CD4-positive, alpha-beta T cell treated with Interleukin-10 for 1 hour (primary cell): ENCODE data around the gene PIMREG.

Experiments
- DNase-seq: peaks from one replicate; pipeline ENCODE4 v3.0.0-alpha.2; 2020

Gene PIMREG

DNA sequence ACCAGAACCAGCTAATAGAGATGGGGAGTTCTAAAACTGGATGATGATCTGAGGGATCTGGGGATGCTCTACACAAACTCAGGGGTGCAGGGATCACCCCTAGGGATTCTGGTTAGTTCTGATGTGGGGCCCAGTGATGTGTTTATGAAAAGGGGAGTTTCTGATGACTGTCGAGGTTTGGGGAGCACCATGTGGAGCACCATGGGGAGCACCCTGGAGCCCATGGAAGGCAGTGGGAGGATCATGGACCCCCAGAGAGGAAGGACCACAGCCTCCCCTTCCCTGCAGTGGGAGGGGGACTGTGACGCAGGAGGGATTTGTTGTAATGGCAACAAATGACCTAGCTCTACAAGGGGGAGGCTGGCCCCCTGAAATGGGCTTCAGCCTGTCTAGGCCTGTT is 18.4 kb downstream of the PIMREG start:
- DNase-seq, result no peak

DNA sequence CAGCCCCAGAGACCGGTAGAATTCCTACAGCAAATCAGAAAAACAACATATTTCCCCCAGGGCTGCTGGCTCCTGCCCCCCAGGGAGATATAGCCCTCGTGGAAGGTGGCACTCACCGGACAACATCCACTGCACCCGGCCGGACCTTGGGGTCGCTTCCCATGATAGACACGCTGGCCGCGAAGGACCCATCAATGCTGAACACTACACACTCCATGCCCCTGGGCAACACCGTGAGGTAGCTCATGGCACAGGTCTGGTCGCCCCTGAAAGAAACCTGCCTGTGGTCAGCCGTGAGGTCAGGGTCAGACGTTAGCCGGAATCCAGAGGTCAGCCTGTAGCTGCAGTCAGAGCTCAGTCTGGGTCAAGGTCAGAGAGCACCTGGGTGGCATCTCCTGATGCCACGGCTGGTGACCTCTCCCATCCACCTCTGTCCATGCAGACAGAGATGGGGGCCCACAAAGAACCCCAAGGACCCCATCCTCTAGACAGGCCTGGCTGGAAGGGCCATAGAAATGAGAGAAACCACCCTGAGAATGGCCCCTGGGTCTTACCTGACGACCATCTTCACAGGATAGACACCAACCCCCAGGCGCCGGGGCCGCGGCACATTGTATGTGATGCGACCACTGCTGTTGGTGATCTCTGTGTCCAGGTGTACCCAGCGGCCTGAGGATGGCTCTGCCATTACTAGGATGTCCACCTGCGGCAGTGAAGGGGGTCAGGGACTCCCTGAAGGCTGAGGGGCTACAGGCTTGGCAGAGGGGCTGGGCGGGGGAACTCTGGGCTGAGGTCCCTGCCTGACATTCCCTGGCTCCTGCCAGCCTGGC is 19.6 kb downstream of the PIMREG start:
- no peak for DNase-seq

DNA sequence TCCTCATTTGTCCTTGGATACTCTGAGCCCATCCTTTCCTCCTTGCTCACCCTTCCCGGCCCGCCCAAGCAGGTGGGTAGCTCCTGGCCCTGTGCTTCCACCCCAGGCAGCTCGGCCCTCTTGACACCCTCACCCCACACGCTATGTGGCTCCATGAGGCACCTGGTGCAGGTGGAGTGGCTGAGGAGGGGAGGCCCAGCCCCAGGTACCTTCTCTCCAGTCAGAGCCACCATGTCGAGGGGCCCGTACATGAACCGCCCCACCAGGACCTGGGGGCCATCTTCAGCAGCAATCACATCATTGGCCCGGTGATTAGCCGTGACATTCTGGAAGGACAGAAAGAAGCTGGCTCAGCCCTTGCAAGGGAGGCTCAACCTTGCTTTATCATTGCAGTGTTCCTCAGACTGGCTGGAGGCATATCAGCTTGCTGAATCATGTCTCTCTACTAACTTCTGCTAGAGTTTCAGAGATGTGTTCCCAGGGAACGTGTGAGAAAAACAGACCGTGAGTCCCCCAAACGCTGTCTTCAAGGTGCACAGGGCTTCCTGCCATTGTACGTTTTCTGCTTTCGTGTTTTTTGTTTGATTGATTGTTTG is 20.3 kb downstream of the PIMREG start:
- no peak for DNase-seq

DNA sequence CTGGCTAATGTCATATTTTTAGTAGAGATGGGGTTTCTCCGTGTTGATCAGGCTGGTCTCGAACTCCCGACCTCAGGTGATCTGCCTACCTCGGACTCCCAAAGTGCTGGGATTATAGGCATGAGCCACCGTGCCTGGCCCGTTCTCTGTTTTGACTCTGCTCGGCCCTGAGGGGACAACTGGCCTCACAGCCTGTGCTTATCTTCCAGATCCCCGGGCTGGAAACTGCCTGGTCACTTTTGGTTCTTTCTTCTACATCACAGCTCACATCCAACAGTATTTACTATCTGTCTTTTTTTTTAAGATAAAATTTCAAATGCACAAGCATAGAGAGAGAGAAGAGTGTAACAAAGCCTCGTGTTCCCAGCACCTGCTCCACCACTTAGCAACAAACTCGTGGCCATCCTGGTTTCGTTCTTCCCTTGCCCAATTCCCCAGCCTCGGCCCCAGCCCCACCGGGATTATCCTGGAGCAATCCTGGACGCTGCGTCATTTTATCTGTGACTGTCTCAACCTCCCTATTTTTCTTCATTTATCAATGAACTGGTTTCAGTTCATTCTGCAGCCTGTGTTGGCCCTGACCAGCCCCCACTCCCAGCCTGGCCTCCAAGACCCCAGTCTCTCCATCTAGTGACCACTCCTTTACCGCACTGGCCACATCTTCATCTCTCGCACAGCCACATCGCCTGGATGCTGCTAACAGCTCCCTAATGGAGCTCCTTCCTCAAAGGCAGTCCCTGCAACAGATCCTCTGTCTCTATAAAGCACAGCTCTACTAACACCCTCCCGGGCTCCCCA is 21.1 kb downstream of the PIMREG start:
- DNase-seq, result no peak

DNA sequence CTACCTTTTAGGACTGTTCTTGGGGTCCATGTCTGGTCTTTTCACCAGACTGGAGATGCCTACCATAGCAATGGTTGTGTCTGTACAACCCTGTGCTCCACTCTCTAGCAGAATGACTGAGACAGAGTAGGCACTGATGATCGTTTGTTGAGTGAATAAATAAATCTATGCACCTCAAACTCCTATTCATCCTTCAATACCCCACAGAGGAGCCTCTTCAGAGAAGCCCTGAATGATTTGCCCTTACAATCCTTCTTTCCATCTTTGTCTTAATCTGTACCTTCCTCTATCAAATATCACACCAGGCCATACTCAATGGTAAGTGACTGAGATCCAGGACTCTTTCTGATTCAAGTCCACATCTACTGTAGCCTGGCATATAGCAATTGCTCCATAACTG is 23.3 kb downstream of the PIMREG start:
- no peak for DNase-seq

DNA sequence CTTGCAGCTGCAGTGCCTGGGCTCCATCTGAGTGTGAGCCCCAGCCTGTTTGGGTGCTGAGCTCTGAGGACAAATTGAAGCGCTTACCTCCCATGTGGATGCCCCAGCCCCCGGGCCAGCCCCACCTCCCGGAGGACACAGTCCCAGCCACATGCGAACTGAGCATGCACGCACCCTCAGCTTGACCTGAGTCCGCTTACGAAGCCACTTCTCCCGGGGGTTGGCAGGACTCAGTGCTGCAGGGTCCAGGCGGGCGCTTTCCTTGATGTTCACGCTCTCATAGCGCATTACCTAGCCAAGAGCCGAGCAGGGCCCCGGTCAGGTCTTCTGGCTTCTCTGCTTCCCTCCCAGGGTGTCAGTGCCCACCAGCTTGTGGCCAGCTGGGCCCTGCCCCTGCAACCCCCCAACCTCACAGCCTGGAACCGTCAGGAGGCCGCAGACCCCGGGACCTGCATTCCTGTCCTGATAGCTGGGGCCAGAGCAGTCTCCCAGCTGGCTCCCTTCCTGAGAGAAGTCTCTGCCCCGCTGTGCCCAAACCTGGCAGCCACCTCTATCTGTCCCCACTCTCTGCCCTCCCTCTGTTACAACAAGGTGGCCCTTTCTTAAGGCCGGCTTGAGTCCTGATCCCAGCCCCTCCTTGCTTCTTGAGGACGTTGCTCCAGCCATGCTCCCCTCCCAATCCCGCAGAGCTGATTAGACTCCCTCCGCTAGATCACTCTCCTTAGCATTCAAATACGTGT is 24.0 kb downstream of the PIMREG start:
- DNase-seq, result no peak

DNA sequence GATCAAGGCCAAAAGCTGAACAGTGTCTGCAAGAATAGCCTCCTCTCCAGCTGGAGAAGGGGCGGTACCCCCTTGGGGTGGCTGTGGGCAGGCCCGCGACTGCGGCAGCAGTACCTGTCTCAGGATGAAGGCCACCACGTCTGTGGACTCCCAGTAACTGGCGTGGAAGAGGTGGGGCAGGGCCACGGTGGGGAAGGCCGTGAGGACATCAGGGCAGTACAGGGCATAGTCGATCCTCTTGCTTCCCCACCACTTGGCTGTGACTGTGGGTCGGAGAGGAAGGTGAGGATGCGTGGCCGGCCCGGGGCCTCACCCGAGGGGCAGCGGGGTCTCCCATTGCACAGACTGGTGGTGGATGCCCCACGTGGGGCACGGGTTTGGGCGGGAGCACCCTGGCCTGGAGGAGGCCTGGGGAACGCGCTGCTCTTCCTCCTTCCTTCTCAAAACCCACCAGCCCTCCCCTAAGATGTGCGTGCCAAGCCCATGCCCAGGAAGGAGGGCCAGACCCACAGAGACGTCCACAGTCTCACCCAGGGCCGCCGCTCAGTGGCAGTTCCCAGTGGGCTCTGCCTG is 26.0 kb downstream of the PIMREG start:
- DNase-seq, result no peak

DNA sequence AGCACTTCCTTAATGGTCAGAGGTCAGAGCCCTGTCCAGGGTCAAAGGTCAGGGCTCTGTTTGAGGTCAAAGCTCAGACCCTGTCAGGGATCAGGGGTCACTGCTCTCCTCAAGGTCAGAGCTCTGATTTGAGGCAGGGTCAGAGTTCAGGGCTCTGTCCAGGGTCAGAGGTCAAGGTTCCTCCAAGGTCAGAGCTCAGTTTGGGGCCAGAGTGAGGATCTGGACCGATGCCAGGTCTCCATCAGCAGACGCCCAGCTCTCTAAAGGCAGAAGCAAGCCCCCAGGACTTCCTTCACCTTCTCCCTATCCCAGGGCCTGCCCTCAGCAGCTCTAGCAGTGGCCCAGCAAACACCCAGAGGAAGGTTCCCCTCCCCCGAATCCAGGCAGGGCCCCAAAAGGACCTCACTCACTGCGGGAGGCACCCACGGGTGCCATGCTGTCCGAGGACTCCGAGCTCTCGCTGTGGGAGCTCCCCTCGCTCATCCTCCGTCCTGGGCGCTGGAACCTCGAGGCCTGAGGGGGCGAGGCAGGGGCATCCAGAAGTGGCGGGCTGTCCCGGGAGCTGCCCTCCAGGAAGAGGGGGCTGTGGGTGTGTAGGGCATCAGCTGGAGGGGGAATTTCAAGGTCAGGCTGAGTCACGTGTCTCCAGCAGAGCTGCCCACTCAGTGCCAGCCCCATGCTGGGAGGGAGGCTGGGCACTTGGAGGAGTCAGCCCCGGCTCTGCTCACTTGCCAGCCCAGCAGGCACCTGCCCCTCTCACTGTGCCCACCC is 26.7 kb downstream of the PIMREG start:
- no peak for DNase-seq

DNA sequence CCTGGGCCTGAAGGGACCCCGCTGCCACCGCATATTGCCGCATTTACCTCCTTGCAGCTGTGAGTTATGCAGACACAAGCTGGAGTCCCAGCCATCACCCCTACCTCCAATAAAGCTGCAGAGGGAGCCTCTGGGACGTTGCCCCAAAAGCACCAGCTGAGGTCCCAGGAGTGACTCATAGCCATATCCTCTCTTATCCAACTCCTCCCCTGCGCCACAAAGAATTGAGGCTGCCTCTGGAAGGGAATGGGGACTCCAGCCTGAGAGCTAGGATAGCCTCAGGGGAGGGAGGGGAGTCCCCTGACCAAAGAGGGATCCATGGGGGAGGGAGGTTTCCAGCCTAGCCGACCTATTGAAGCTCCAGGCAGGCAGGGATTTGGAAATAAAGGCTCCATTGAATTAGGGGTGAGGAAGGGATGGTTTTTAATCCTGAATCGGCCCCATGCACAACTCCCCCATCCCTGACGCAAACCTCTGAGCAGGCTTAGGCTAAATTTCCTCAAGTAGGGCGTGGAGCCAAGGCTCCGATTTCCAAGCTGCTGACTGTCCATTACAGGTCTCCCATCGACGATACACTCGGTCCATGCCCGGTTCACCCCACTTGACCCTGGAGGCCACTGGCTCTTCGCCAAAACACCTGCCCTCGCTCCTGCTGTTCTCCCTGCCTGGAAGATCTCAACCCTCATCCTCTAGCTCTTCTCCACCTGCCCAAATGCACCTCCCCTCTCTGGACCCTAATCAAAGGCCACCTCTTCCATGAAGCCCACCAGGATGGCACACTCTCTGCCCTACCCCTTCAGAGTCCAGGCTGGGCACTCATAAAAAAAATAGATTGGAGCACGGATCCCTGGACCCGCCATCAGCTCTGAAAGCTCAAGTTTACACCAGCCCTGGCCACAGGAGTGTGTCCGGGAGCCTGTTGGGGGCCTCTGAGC is 27.5 kb downstream of the PIMREG start:
- DNase-seq, result no peak

DNA sequence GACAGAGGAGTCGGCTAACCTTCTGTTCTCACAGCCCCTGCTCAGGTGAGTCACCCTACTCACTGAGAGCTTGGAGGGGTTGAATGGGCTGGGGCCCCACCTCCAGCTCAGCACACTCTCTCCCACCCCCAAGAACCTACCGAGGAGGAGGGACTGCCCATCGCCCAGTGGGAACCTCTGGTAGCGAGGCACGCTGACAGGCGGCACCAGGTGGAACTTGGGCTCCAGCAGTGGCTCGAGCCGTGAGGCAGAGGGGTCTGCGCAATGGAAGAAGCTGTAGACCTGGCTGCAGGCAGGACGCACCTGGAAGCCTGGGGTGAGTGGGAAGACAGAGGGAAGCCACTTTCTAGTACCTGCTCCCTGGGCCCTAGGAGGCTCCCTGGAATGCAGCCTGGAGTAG is 28.3 kb downstream of the PIMREG start:
- DNase-seq, result no peak

DNA sequence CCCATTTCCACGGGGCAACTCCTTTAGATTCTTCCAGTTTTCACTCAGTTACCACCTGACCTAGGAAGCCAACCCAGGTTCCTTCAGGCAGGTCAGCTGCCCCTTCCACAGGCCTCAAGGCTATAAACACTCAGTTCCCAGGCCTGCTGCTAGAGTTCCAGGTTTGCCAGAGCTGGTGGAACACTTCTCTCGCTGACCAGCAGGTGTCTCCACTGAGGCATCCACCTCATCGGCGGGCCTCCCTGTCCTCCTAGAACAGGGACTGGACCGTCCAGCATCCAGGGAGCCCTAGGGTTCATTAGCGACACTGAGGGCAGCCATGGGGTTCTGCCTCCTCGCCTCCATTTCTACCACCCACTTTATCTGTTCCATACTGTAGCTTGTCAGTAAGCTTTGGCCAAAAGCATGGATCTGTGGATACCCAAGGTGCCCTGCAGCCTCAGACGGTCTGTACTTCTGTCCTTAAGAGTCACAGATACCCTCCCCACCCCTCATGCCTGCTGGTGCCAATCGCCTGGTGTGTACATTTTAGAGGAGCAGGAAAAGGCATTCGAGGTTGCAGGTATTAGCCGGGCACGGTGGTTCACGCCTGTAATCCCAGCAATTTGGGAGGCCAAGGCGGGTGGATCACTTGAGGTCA is 29.0 kb downstream of the PIMREG start:
- peak; percentile 64 for DNase-seq

DNA sequence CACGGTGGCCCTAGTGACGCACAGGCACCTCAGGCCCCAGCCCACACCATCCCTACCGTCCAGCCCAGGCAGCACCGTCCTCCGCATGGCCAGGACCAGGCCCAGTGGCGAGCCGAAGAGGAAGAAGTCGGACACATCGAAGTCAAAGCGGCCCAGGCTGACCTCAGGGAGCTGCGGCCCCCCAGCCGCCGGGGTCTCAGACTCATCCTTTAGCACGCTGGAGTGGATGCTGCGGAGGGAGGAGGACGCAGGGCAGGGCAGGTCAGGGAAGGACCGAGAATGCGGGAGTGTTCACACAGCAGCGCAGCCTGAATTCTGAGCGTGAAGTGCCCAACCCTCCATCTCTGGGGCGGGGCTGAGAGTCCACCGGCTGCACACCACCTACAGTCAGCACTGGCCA is 30.1 kb downstream of the PIMREG start:
- DNase-seq, result no peak

DNA sequence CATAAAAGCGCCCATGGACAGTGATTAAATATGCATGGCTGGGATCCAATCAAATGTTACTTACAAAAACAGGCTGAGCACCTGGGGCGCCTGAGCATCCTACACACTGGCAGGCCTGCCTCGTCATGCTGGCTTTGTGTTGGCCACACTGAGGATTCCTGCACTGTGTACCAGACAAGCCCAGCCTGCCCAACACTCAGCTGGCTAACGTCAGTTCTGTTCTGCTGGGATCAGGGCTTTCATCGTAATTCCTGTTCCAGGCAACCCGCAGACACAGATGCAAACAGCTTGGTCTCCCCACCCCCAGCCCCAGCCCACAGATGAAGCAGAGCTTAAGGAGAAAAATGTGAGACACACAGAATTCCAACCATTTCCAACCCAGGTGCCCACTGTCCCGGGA is 30.7 kb downstream of the PIMREG start:
- no peak for DNase-seq

DNA sequence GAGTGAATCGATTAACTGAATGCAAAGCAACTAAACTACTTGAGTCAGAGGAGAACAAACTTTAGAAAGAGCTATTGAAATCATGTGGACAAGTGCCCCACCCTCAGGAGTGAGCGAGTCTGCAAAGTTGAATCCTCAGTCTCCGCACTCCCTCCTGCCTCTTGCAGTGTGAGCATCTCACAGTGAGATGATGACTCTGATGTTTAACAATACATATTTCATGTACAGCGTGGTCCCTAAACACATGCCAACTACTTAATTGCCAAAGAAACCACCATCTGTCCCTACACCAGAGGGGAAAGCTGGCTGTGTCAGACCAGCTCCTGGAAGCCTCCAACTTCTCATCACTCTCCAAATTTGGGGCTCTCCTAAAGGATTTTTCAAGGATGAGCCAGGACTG is 31.2 kb downstream of the PIMREG start:
- no peak for DNase-seq

DNA sequence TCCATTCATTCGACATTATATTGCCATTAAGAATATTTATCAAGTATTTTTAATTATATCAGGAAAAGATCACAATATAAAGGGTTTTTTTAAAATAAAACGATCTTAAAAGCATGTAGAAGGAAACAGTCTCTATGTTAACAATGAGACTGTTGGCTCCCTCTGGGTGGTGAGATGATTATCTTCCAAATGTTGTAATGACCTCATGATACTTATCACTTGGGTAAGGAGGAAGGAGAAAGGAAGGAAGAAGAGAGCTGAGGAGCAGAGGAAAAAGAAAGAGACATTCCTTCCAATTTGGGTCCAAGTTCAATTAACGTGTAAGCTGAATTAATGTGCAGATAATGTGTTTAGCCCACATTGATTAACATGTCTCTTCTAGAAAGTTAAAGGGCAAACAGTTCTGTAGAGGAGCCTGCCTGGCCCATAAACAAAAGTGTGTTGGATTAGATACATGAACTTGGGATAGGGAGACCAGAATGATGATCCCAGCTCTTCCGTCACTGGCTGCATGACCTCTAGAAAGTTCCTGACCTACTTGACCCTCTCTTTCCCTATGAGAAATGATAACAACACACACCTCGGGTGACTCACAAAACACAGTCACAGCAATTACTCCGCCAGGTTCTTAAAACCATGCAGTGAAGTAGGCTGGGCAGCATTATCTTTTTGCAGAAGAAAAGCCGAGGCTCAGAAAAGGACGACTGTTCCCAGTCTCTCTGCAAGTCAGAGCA is 32.0 kb downstream of the PIMREG start:
- DNase-seq, result no peak

DNA sequence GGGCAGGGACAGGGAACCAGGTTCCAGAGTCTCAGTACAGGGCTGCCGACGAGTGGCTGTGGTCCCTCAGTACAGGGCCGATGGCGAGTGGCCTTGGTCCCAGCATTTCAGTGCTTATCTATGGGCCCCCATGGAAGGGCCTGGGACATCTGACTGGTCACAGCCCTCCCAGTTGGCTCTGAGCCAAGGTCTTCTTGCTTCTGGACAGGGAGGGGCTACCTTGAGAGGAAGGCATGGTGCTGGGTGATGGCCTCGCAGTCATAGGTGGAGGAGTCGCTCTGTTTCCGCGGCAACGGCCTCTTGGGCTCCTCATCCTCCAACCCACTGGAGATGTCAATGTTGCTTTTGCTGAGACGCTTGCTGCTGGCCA is 32.5 kb downstream of the PIMREG start:
- DNase-seq, result no peak

DNA sequence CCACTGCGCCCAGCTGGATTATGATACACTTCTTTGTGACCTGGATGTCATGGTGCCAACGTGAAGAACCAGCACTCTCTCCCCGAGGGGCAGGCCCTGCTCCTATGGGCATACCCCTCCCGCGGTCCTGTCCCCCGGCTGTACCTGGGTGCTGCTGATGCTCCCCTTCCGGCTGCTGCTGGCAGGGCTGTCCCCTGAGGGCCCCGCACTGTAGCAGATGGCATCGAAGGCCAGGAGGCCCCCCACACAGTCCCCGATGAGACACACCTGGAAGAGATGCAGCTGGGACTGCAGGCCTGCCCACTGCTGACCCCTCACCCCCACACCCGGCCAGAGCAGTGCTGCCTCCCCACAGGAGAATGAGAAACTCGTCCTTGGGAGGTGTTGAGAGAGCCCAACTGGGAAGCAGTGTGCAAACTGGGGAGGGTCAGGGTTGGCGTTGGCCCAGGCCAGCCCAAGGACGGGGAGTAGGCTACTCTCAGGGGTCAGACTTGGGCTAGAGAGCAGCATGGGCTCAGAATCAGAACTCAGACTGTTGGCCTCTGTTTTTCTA is 33.7 kb downstream of the PIMREG start:
- DNase-seq, result no peak

DNA sequence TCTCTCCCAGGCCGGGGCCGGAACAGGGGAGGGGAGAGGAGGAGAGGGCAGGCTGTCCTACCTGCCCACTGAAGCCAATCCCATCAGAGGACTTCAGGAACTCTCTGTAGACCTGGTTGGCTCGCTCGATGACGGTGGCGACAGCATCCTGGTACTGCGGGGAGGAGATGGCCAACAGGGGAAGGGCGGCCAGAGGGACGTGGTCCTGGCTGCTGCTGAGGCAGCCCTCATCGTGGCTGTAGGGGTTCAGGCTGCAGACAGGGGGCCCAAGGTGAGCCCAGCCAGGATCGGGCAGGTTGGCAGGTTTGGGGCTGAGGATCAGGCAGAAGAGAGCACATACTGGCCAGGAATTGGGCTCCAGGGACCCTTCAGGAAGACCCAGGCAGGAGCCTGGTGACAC is 34.2 kb downstream of the PIMREG start:
- DNase-seq, result no peak

DNA sequence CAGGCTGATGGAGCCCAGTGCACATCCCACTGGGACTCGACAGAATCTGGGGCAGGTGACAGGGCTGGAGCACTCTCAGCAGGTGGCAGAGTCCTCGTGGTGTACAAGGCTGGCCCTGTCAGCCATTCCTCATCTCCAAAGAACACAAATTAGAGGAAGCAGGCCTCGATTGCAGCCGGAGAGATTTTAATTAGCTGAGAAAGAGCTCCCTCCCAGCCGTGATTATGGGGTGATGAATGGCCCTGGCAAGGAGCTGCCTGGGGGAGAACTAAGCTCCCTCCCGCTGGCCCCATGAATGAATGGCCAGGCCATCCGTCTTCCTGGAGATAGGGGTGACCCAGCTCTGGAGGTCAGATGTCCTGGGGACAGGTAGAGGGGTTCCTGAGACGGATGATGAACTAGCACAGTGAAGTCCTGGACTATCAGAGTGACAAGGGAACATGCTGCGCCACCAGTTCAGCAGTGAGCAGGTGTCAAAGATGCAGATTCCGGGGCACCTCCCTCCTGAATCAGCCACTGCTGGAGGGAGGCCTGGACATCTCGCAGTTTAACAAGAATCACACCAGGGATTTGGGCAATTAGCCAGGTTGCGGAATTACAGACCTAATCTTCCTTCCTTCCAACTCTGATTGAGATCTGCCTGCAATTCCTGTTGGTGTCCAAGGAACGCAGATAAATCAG is 35.5 kb downstream of the PIMREG start:
- DNase-seq, result no peak
